H9 (cell line): ENCODE results near the gene SGCD. TPM values are rescaled to one million over a fixed set of nuclear protein-coding genes. Genes with fewer than 3 reads are reported as not detected.

ENCODE experiments used
- DNase-seq: peaks from one replicate; pipeline ENCODE4 v3.0.0-alpha.2; 2017
- H2AFZ ChIP-seq: one replicate; pipeline ENCODE4 v1.6.1; 2013; ENCODE audit warnings: mild to moderate bottlenecking, low read length, control low read depth, moderate library complexity
- H2AK5ac ChIP-seq: 2 replicates; pipeline ENCODE4 v1.6.1; 2013; ENCODE audit warnings: low read length, control low read depth, mixed read lengths; ENCODE audit not compliant: insufficient read length
- H2BK120ac ChIP-seq: one replicate; pipeline ENCODE4 v1.6.1; 2013; ENCODE audit warnings: low read depth, mild to moderate bottlenecking, low read length, control low read depth, inconsistent platforms; ENCODE audit not compliant: poor library complexity, severe bottlenecking
- H2BK12ac ChIP-seq: 2 replicates; pipeline ENCODE4 v1.6.1; 2013; ENCODE audit warnings: low read length, control low read depth, mixed read lengths, low read depth; ENCODE audit not compliant: insufficient read length
- H2BK15ac ChIP-seq: 2 replicates; pipeline ENCODE4 v1.6.1; 2013; ENCODE audit warnings: low read depth, low read length, control low read depth
- H2BK20ac ChIP-seq: one replicate; pipeline ENCODE4 v1.6.1; 2013; ENCODE audit warnings: low read depth, mild to moderate bottlenecking, low read length, control low read depth, inconsistent platforms; ENCODE audit not compliant: poor library complexity, severe bottlenecking
- H2BK5ac ChIP-seq: 2 replicates; pipeline ENCODE4 v1.6.1; 2013; ENCODE audit warnings: low read length, control low read depth, mixed read lengths; ENCODE audit not compliant: insufficient read length
- H3K14ac ChIP-seq: 2 replicates; pipeline ENCODE4 v1.6.1; 2013; ENCODE audit warnings: low read length, control low read depth; ENCODE audit not compliant: insufficient read depth
- H3K18ac ChIP-seq: 2 replicates; pipeline ENCODE4 v1.6.1; 2013; ENCODE audit warnings: low read depth, mild to moderate bottlenecking, mixed read lengths, low read length, control low read depth; ENCODE audit not compliant: insufficient read length
- H3K23ac ChIP-seq: 2 replicates; pipeline ENCODE4 v1.6.1; 2013; ENCODE audit warnings: low read length, control low read depth, mixed read lengths, low read depth; ENCODE audit not compliant: insufficient read length
- H3K23me2 ChIP-seq: 2 replicates; pipeline ENCODE4 v1.6.1; 2013; ENCODE audit warnings: low read depth, mild to moderate bottlenecking, mixed read lengths, low read length, control low read depth; ENCODE audit not compliant: insufficient read length, poor library complexity, severe bottlenecking
- H3K27ac ChIP-seq: 2 replicates; pipeline ENCODE4 v1.5.1; 2013; ENCODE audit warnings: low read length, control low read depth, mixed read lengths, low read depth; ENCODE audit not compliant: insufficient read length
- H3K27me3 ChIP-seq: 2 replicates; pipeline ENCODE4 v1.6.1; 2013; ENCODE audit warnings: low read length, control low read depth, inconsistent platforms; ENCODE audit not compliant: insufficient read depth
- H3K4ac ChIP-seq: 2 replicates; pipeline ENCODE4 v1.6.1; 2013; ENCODE audit warnings: low read depth, mild to moderate bottlenecking, control low read depth, inconsistent platforms, low read length, moderate library complexity
- H3K4me1 ChIP-seq: 2 replicates; pipeline ENCODE4 v1.6.1; 2013; ENCODE audit warnings: low read length, control low read depth, inconsistent platforms; ENCODE audit not compliant: insufficient read depth
- H3K4me2 ChIP-seq: 2 replicates; pipeline ENCODE4 v1.6.1; 2013; ENCODE audit warnings: low read length, control low read depth, mixed read lengths; ENCODE audit not compliant: insufficient read length, insufficient read depth
- H3K56ac ChIP-seq: 2 replicates; pipeline ENCODE4 v1.6.1; 2013; ENCODE audit warnings: low read depth, mild to moderate bottlenecking, mixed read lengths, low read length, control low read depth; ENCODE audit not compliant: insufficient read length
- H3K79me1 ChIP-seq: 2 replicates; pipeline ENCODE4 v1.6.1; 2013; ENCODE audit warnings: low read depth, mild to moderate bottlenecking, moderate library complexity, low read length, control low read depth, inconsistent platforms; ENCODE audit not compliant: insufficient read depth, poor library complexity, severe bottlenecking
- H3K79me2 ChIP-seq: 2 replicates; pipeline ENCODE4 v1.6.1; 2013; ENCODE audit warnings: low read length, control low read depth, inconsistent platforms; ENCODE audit not compliant: insufficient read depth
- H3K9ac ChIP-seq: 2 replicates; pipeline ENCODE4 v1.6.1; 2013; ENCODE audit warnings: low read length, control low read depth, mixed read lengths; ENCODE audit not compliant: insufficient read length; ENCODE audit errors: extremely low read depth
- H3K9me3 ChIP-seq: one replicate; pipeline ENCODE4 v1.6.1; 2013; ENCODE audit warnings: low read depth, low read length, inconsistent platforms; ENCODE audit not compliant: control insufficient read depth
- H3T11ph ChIP-seq: one replicate; pipeline ENCODE4 v1.6.1; 2013; ENCODE audit warnings: mild to moderate bottlenecking, low read length, control low read depth, inconsistent platforms
- H4K20me1 ChIP-seq: one replicate; pipeline ENCODE4 v1.6.1; 2013; ENCODE audit not compliant: control insufficient read depth, insufficient read length, insufficient read depth
- H4K5ac ChIP-seq: 2 replicates; pipeline ENCODE4 v1.6.1; 2013; ENCODE audit warnings: low read depth, mild to moderate bottlenecking, mixed read lengths, low read length, control low read depth; ENCODE audit not compliant: insufficient read length
- H4K8ac ChIP-seq: replicated peaks from 2 replicates; pipeline ENCODE4 v1.6.1; 2013; ENCODE audit warnings: low read length, control low read depth, mixed read lengths, low read depth; ENCODE audit not compliant: insufficient read length
- H4K91ac ChIP-seq: 2 replicates; pipeline ENCODE4 v1.6.1; 2013; ENCODE audit warnings: low read depth, mild to moderate bottlenecking, moderate library complexity, mixed read lengths, low read length, control low read depth; ENCODE audit not compliant: insufficient read length
- H3K27ac Mint-ChIP-seq, 3 experiments: 2 replicates in 2 of 3; 3 replicates in 1 of 3; pipeline ENCODE4 v1.8.0; 2020 to 2021; ENCODE audit warnings: mixed read lengths in 3 of 3, mild to moderate bottlenecking in 1 of 3, moderate library complexity in 1 of 3
- H3K27me3 Mint-ChIP-seq: 2 replicates; pipeline ENCODE4 v1.8.0; 2021; ENCODE audit warnings: low read depth, mild to moderate bottlenecking, moderate library complexity, mixed read lengths
- H3K36me3 Mint-ChIP-seq, 3 experiments: 2 replicates in 2 of 3; 3 replicates in 1 of 3; pipeline ENCODE4 v1.8.0; 2020 to 2021; ENCODE audit warnings: low read depth in 3 of 3, mixed read lengths in 3 of 3; ENCODE audit not compliant: insufficient read depth in 1 of 3
- H3K4me1 Mint-ChIP-seq, 2 experiments: 2 replicates each; pipeline ENCODE4 v1.8.0; 2020; ENCODE audit warnings: mixed read lengths in 2 of 2
- H3K4me3 Mint-ChIP-seq, 2 experiments: 2 replicates in 1 of 2; 3 replicates in 1 of 2; pipeline ENCODE4 v1.8.0; 2020 to 2021; ENCODE audit warnings: mild to moderate bottlenecking in 2 of 2, mixed read lengths in 2 of 2, moderate library complexity in 1 of 2
- H3K9me3 Mint-ChIP-seq, 2 experiments: 2 replicates in 1 of 2; 3 replicates in 1 of 2; pipeline ENCODE4 v1.8.0; 2020; ENCODE audit warnings: mild to moderate bottlenecking in 2 of 2, mixed read lengths in 2 of 2, moderate library complexity in 1 of 2
- CTCF ChIP-seq: fragments of 200-600 bp; sonication (generic); conservative IDR thresholded peaks from 3 replicates; pipeline ENCODE4 v1.8.0; 2021; ENCODE audit warnings: antibody characterized with exemption, mild to moderate bottlenecking
- WGBS: extraction: QIAGEN DNeasy Blood & Tissue Kit; methylation state at CpG from one replicate; pipeline ENCODE4 v1.1.7; 2013; ENCODE audit warnings: missing lambda C conversion rate, low lambda C conversion rate, mixed read lengths; ENCODE audit not compliant: insufficient read length; ENCODE audit errors: extremely low coverage; 5-methylcytosine and 5-hydroxymethylcytosine counted together
- total RNA-seq: library from RNA; stranded (reverse); gene quantifications from 2 replicates; pipeline ENCODE4 v1.2.1, GENCODE V29; 2021

SGCD gene
- total RNA-seq, 1 experiment from 2014 or later, result 0.11 TPM

GRCh38 chr5:156526081-156526925 lies 199.3 kb downstream of the SGCD start:
- Mint-ChIP-seq H3K27me3 (no peaks in the 10 kb centered on the region), H3K36me3 (no peaks in the 10 kb centered on the region), H3K4me1 (no peaks in the 10 kb centered on the region), H3K9me3 (peaks cover 0 to 1% of the 10 kb centered on the region in 2 experiments; a peak in 1 of 5 replicates), H3K27ac (no peak overlapping the region), H3K4me3 (no peak overlapping the region)
- Histone ChIP-seq H3K14ac (no peak overlapping the region), H2BK120ac (no peak overlapping the region), H3K27ac (no peak overlapping the region), H2AFZ (no peak overlapping the region), H2BK5ac (no peak overlapping the region), H2AK5ac (no peak overlapping the region), H3K9me3 (no peaks in the 10 kb centered on the region), H4K20me1 (no peaks in the 10 kb centered on the region), H3K79me1 (no peaks in the 10 kb centered on the region), H4K5ac (no peak overlapping the region), H3K27me3 (no peaks in the 10 kb centered on the region), H2BK12ac (no peak overlapping the region), H2BK15ac (no peak overlapping the region), H3T11ph (no peak overlapping the region), H3K56ac (no peak overlapping the region), H4K91ac (no peak overlapping the region), H3K23me2 (no peaks in the 10 kb centered on the region), H4K8ac (no peak overlapping the region), H2BK20ac (no peak overlapping the region), H3K4me1 (no peaks in the 10 kb centered on the region), H3K18ac (no peak overlapping the region), H3K4ac (no peak overlapping the region), H3K9ac (no peak overlapping the region), H3K79me2 (no peaks in the 10 kb centered on the region), H3K23ac (no peak overlapping the region), H3K4me2 (no peak overlapping the region)
- no CpG with 5 or more reads among the region's 9 CpGs for WGBS
- DNase-seq, result no peak
- TF ChIP-seq CTCF, result no peak
